GM12865 (cell line): ENCODE data around the gene DOK3.

Source experiments
- DNase-seq: peaks from one replicate; pipeline ENCODE4 v3.0.0; 2010; ENCODE audit warnings: low read depth
- H3K4me3 ChIP-seq: 2 replicates; pipeline ENCODE4 v1.5.1; 2011; ENCODE audit warnings: mild to moderate bottlenecking, low read depth, low read length, control low read depth
- CTCF ChIP-seq: IDR thresholded peaks from 2 replicates; pipeline ENCODE4 v1.5.1; 2011; ENCODE audit warnings: low read length, control low read depth, low read depth, inconsistent platforms; ENCODE audit not compliant: insufficient read depth; ENCODE audit errors: missing control alignments

The DOK3 gene

DNA sequence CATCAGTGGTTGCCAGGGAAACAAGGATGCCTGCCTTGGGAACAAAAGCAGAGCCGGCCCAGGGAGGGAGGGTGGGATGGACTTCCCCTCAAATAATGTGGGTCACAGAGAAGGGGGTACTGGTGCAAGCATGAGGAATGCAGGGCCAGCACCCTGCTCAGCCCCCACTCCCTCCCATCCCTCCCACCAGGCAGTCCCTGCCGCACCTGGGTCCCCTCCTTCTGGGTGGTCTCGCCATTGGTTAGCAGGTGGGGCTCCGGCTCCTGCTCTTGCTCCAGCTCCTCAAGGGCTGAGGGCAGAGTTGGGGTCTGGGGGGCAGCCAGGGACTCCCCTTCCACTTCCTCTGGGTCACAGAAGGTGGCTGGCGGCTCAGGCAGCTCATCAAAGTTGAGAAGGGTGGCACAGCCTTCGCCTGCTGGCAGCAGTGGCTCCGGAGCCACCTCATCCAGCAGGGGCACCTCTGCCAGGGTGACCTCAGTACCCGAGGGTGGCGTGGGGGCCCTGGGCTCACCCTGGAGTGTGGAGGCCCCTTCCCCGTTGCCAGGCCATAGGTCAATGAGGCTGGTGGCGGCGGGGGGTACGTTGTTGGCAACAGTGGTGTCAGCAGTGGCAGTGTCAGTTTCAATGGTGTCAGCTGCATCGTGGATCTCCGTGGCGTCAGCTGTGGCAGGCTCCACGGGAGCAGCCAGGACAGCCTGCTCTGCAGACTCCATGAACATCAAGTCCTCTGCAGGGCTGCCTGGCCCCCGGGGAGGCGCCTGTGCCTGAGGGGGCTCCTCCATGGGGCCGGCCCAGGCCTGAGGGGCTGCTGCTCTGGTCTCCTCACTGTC, 51.6 kb downstream of the DOK3 start:
- TF ChIP-seq CTCF: no peak
- DNase-seq: no peak
- H3K4me3 ChIP-seq: no peak overlapping the region

GRCh38 chr5:177456976-177457851, 52.4 kb downstream of the DOK3 start:
- DNase-seq: peak; percentile 96
- peak; percentile 59 for TF ChIP-seq CTCF
- H3K4me3 ChIP-seq: no peak overlapping the region

DNA sequence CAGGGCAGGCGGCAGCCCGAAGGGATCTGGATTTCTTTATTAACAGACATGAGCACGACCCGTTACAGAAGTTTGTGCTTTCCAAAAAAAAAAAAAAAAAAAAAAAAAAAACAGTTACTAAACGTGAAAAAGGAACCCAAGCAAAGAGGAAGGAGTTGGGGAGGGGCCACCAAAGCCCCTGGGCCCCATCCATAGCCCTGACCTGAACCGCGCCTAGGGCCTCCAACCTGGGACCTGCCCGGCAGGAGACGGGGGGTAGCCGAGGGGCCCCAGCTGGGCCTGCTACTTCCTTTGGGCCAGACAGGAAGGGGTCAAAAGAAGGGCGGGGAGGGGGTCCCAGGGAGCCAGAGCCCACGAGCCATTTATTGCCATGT, 53.0 kb downstream of the DOK3 start:
- H3K4me3 ChIP-seq: no peak overlapping the region

DNA sequence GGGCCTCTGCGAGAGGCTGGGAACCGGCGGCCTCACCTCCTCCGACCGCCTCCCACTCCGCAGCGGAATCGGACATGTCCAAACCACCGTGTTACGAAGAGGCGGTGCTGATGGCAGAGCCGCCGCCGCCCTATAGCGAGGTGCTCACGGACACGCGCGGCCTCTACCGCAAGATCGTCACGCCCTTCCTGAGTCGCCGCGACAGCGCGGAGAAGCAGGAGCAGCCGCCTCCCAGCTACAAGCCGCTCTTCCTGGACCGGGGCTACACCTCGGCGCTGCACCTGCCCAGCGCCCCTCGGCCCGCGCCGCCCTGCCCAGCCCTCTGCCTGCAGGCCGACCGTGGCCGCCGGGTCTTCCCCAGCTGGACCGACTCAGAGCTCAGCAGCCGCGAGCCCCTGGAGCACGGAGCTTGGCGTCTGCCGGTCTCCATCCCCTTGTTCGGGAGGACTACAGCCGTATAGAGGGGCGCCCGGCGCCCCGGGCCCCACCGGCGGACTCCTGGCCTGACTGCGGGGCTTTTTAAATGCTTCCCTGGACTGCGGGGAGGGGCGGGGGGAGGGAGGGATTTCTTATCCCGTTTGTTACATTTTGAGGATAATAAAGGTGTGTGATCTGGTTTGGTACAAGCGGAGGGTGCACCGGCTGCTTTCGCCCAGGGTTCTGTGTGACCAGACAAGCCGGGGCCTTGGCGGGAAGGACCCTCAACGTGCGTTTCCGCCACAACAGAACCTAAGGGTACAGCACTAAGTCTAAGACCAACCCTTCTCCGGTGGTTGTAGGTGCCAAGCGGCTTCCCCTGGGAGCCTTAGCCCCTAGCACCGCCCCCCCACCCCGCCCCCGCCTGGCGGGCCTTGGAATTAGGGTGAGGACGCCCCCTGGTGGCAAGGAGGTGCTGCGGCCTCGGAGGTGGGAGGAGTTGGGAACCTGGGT, 53.7 kb downstream of the DOK3 start:
- TF ChIP-seq CTCF: peak; percentile 95
- peak; percentile 96 for DNase-seq
- peak overlapping the region; percentile 51 for H3K4me3 ChIP-seq

More for the DNA sequence above, 53.0 kb downstream of the DOK3 start:
- TF ChIP-seq CTCF: no peak
- no peak for DNase-seq

DNA sequence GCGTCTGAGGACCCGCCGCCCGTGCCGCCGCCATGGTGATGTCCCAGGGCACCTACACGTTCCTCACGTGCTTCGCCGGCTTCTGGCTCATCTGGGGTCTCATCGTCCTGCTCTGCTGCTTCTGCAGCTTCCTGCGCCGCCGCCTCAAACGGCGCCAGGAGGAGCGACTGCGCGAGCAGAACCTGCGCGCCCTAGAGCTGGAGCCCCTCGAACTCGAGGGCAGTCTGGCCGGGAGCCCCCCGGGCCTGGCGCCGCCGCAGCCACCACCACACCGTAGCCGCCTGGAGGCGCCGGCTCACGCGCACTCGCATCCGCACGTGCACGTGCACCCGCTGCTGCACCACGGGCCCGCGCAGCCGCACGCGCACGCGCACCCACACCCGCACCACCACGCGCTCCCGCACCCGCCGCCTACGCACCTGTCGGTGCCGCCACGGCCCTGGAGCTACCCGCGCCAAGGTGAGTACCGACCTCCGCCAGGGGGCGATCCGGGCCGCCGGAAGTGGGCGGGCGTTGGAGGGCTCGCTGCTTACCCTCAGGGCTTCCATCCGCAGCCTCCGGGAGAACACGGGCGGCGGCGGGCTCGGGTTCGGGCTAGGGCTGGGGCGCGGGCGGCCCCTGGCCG, 54.5 kb downstream of the DOK3 start:
- peak; percentile 93 for DNase-seq
- peak overlapping the region; percentile 51 for H3K4me3 ChIP-seq

More for the DNA sequence above, 54.5 kb downstream of the DOK3 start:
- peak; percentile 82 for TF ChIP-seq CTCF
